Uterus (tissue), 2 donors: Measurements from ENCODE around the gene CEBPA.

Experiments used
- POLR2A ChIP-seq, 2 donors: fragments of 450-650 bp; IDR thresholded peaks; one replicate each; pipeline ENCODE4 v1.6.1; 2016; ENCODE audit warnings: antibody characterized with exemption in 2 of 2, mild to moderate bottlenecking in 1 of 2, moderate library complexity in 1 of 2
- TF ChIP-seq, protein P1 (sequence below), 4 experiments: fragments of 200-600 bp in 2 of 4; fragments of 450-650 bp in 2 of 4; sonication (generic) in 2 of 4; IDR thresholded peaks; one replicate each; pipeline ENCODE4 v1.5.1; 2016 to 2019; ENCODE audit warnings: antibody characterized with exemption in 4 of 4, mild to moderate bottlenecking in 2 of 4, moderate library complexity in 1 of 4

DNA sequence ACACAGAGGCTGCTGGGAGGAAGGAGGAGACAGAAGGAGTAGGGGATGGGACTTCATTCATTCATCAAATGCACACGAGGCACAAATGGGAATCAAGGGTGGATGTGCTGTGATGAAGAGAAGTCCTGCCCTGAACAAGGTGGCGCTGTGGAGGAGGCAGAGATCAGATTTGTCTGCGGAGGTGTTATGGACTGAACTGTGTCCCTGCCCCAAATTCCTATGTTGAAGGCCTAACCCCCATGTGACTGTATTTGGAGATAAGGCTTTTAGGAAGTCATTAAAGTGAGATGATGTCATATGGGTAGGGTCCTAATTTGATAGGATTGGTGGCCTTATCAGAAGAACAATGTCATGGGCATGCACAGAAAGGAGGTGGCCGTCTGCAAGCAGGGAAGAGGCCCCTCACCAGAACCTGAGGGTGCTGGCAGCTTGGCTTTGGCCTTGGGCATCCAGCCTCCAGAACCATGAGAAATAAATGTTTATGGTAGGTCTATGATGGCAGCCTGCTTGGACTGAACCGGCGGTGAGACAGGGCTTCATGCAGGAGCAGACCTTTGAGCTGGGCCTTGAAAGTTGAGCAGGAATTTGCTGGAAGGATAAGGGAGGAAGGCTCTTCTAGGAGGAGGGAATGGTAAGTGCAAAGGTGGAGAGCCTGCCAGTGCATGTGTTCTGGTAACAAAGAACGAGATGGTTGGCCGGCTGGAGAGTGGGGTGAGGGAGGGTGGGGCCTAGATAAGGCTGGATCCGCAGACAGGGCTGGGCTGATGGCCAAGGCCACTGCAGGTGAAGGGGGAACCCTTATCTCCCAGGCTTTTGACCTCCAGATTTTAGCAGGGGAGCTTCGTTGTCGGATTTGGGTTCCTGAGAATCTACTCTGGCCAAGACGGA lies 2.7 kb upstream of the CEBPA start:
- TF ChIP-seq POLR2A (IDR thresholded peaks at IDR 0.05), result no peak
- TF ChIP-seq, protein P1, sequence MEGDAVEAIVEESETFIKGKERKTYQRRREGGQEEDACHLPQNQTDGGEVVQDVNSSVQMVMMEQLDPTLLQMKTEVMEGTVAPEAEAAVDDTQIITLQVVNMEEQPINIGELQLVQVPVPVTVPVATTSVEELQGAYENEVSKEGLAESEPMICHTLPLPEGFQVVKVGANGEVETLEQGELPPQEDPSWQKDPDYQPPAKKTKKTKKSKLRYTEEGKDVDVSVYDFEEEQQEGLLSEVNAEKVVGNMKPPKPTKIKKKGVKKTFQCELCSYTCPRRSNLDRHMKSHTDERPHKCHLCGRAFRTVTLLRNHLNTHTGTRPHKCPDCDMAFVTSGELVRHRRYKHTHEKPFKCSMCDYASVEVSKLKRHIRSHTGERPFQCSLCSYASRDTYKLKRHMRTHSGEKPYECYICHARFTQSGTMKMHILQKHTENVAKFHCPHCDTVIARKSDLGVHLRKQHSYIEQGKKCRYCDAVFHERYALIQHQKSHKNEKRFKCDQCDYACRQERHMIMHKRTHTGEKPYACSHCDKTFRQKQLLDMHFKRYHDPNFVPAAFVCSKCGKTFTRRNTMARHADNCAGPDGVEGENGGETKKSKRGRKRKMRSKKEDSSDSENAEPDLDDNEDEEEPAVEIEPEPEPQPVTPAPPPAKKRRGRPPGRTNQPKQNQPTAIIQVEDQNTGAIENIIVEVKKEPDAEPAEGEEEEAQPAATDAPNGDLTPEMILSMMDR (IDR thresholded peaks at IDR 0.05), result no peak
